PC-3 (cell line): ENCODE measurements around the gene AK1. TPM values are rescaled to one million over a fixed set of nuclear protein-coding genes. Genes with fewer than 3 reads are reported as not detected.

Experiments
- ATAC-seq: fragments of 200-7000 bp; cut with Tn5 transposase; 2 replicates; pipeline ENCODE4 v1.9.1; 2020; ENCODE audit warnings: mild to moderate bottlenecking, moderate library complexity
- BruUV-seq: library from RNA; stranded (reverse); fragments of 400-500 nt; replicated peaks from 2 replicates; lab custom pipeline; 2021; lab: Mats Ljungman, UMichigan
- CTCF ChIA-PET: fragments of 300-600 bp; sonication (Branson Sonifier 250); formaldehyde crosslinking; loops from one replicate; lab custom pipeline; 2022; ENCODE audit warnings: antibody characterized with exemption; lab: Charles Lee
- POLR2A ChIA-PET: fragments of 300-600 bp; sonication (Branson Sonifier 250); formaldehyde crosslinking; loops from one replicate; lab custom pipeline; 2022; ENCODE audit warnings: antibody characterized with exemption; ENCODE audit not compliant: unreplicated experiment; lab: Charles Lee
- DNase-seq: peaks from one replicate; pipeline ENCODE4 v3.0.0-alpha.2; 2015
- H2AFZ ChIP-seq: fragments of 300-600 bp; sonication (generic); 2 replicates; pipeline ENCODE4 v1.6.0; 2016; ENCODE audit warnings: antibody characterized with exemption, low read length
- H3F3A ChIP-seq: fragments of 300-600 bp; sonication (generic); one replicate; pipeline ENCODE4 v1.6.0; 2017; ENCODE audit warnings: antibody characterized with exemption, low read length, control low read depth, mild to moderate bottlenecking; ENCODE audit not compliant: unreplicated experiment
- H3K27ac ChIP-seq: fragments of 300-600 bp; sonication (generic); 2 replicates; pipeline ENCODE4 v1.5.1; 2016; ENCODE audit warnings: mild to moderate bottlenecking, low read length
- H3K27me3 ChIP-seq: fragments of 300-600 bp; sonication (generic); 2 replicates; pipeline ENCODE4 v1.6.1; 2016; ENCODE audit warnings: low read length, mixed read lengths
- H3K36me3 ChIP-seq: fragments of 300-600 bp; sonication (generic); 2 replicates; pipeline ENCODE4 v1.6.1; 2016; ENCODE audit warnings: low read depth, mixed run types, low read length, mixed read lengths
- H3K4me1 ChIP-seq: fragments of 300-600 bp; sonication (generic); 2 replicates; pipeline ENCODE4 v1.5.1; 2016; ENCODE audit warnings: low read length; ENCODE audit not compliant: insufficient read depth
- H3K4me2 ChIP-seq: fragments of 300-600 bp; sonication (generic); 2 replicates; pipeline ENCODE4 v1.6.0; 2016; ENCODE audit warnings: low read length
- H3K4me3 ChIP-seq: fragments of 300-600 bp; sonication (generic); 2 replicates; pipeline ENCODE4 v1.5.1; 2016; ENCODE audit warnings: mild to moderate bottlenecking, low read length, mixed read lengths
- H3K79me2 ChIP-seq: fragments of 300-600 bp; sonication (generic); 2 replicates; pipeline ENCODE4 v1.6.1; 2017; ENCODE audit warnings: low read length, mixed read lengths
- H3K9ac ChIP-seq: fragments of 300-600 bp; sonication (generic); 2 replicates; pipeline ENCODE4 v1.6.0; 2016; ENCODE audit warnings: mild to moderate bottlenecking, low read length
- H3K9me2 ChIP-seq: fragments of 300-600 bp; sonication (generic); replicated peaks from 2 replicates; pipeline ENCODE4 v1.6.1; 2016; ENCODE audit warnings: mixed run types, low read length, mixed read lengths
- H3K9me3 ChIP-seq: fragments of 300-600 bp; sonication (generic); 2 replicates; pipeline ENCODE4 v1.6.1; 2016; ENCODE audit warnings: low read length, mixed read lengths
- H4K20me1 ChIP-seq: fragments of 300-600 bp; sonication (generic); 2 replicates; pipeline ENCODE4 v1.6.1; 2016; ENCODE audit warnings: low read length, mixed read lengths
- CTCF ChIP-seq: fragments of 300-600 bp; sonication (generic); conservative IDR thresholded peaks from 2 replicates; pipeline ENCODE4 v1.5.1; 2017; ENCODE audit warnings: antibody characterized with exemption, low read depth, mild to moderate bottlenecking, low read length
- EZH2 ChIP-seq: fragments of 300-600 bp; sonication (generic); IDR thresholded peaks from one replicate; pipeline ENCODE4 v1.6.1; 2017; ENCODE audit warnings: antibody characterized with exemption, mild to moderate bottlenecking, low read length; ENCODE audit not compliant: unreplicated experiment
- EZH2phosphoT487 ChIP-seq: fragments of 300-600 bp; sonication (generic); IDR thresholded peaks from 2 replicates; pipeline ENCODE4 v1.6.1; 2018; ENCODE audit warnings: mild to moderate bottlenecking, antibody characterized with exemption, low read length, borderline replicate concordance
- intact Hi-C: fragments of 100-400 bp; cut with micrococcal nuclease; formaldehyde crosslinking; loops from 2 replicates; pipeline ENCODE4 v1.9.0; 2023
- total RNA-seq: library from RNA; depleted of rRNA; stranded (reverse); fragments of >200 nt; gene quantifications from 2 replicates; pipeline ENCODE4 v1.2.3, GENCODE V29; 2014

AK1 gene
- total RNA-seq, 1 experiment from 2014 or later = 79.1 TPM

- no peak overlapping the region for H2AFZ ChIP-seq
- intact Hi-C loops = no loop called here
- CTCF ChIA-PET = no interaction called here
- no TSS peak for BruUV-seq
- no peak overlapping the region for H3K27ac ChIP-seq
- H3K27me3 ChIP-seq = no peaks in the 10 kb centered on the region
- peaks cover 5% of the 10 kb centered on the region; the same call in 1 of the 2 replicates for H3K4me1 ChIP-seq
- DNase-seq = no peak
- no peak overlapping the region for H3K9ac ChIP-seq
- no peaks in the 10 kb centered on the region for H3K9me2 ChIP-seq
- ATAC-seq = no peak
- POLR2A ChIA-PET = no interaction called here
- H4K20me1 ChIP-seq = no peaks in the 10 kb centered on the region
- H3K36me3 ChIP-seq = peaks cover 38% of the 10 kb centered on the region
- no peaks in the 10 kb centered on the region for H3F3A ChIP-seq
- no peak overlapping the region for H3K4me2 ChIP-seq
- H3K9me3 ChIP-seq = no peaks in the 10 kb centered on the region
- no peak overlapping the region for H3K4me3 ChIP-seq
- H3K79me2 ChIP-seq = no peaks in the 10 kb centered on the region
- TF ChIP-seq EZH2phosphoT487 (no peak), CTCF (no peak), EZH2 (no peak)
Observed at GRCh38 chr9:127896395-127897192, 19.1 kb upstream of the AK1 start.

- H3K9me3 ChIP-seq = no peaks in the 10 kb centered on the region
- H3K9me2 ChIP-seq = no peaks in the 10 kb centered on the region
- DNase-seq (no peak), ATAC-seq (no peak)
- H3K4me2 ChIP-seq = no peak overlapping the region
- no peaks in the 10 kb centered on the region for H4K20me1 ChIP-seq
- POLR2A ChIA-PET = no interaction called here
- no peak overlapping the region for H3K9ac ChIP-seq
- TF ChIP-seq CTCF = no peak
- no peak for TF ChIP-seq EZH2phosphoT487
- TF ChIP-seq EZH2 = no peak
- no peaks in the 10 kb centered on the region for H3F3A ChIP-seq
- no peaks in the 10 kb centered on the region for H3K79me2 ChIP-seq
- H3K27ac ChIP-seq = no peak overlapping the region
- peaks cover 5% of the 10 kb centered on the region; the same call in 1 of the 2 replicates for H3K4me1 ChIP-seq
- BruUV-seq = no TSS peak
- H2AFZ ChIP-seq = no peak overlapping the region
- H3K4me3 ChIP-seq = no peak overlapping the region
- intact Hi-C loops = no loop called here
- H3K36me3 ChIP-seq = peaks cover 38% of the 10 kb centered on the region
- CTCF ChIA-PET = no interaction called here
- no peaks in the 10 kb centered on the region for H3K27me3 ChIP-seq
Observed at GRCh38 chr9:127895811-127896210, 18.3 kb upstream of the AK1 start.

GRCh38 chr9:127893392-127893791, 15.9 kb upstream of the AK1 start:
- Histone ChIP-seq H3K4me3 (no peak overlapping the region), H2AFZ (no peak overlapping the region), H4K20me1 (no peaks in the 10 kb centered on the region), H3K36me3 (peaks cover 38% of the 10 kb centered on the region), H3K79me2 (no peaks in the 10 kb centered on the region), H3K9me2 (no peaks in the 10 kb centered on the region), H3F3A (no peaks in the 10 kb centered on the region), H3K27me3 (no peaks in the 10 kb centered on the region), H3K9me3 (no peaks in the 10 kb centered on the region), H3K27ac (no peak overlapping the region), H3K4me1 (no peaks in the 10 kb centered on the region), H3K4me2 (no peak overlapping the region), H3K9ac (no peak overlapping the region)
- ChIA-PET CTCF (no interaction called here), POLR2A (no interaction called here)
- no TSS peak for BruUV-seq
- ATAC-seq = no peak
- no peak for TF ChIP-seq EZH2phosphoT487
- no peak for TF ChIP-seq EZH2
- TF ChIP-seq CTCF = no peak
- intact Hi-C loops = no loop called here
- DNase-seq = no peak
